ENCODE measurements around the gene CHMP2A. TPM values are rescaled to one million over a fixed set of nuclear protein-coding genes. Genes with fewer than 3 reads are reported as not detected.

CHMP2A gene
- total and polyA plus RNA-seq, 2 experiments from 2014 or later = 92.2 to 145 TPM

GRCh38 chr19:58518256-58519086 is 36.4 kb downstream of the CHMP2A start:
- Mint-ChIP-seq H3K36me3 (ENCODE audit: low read depth) (peaks cover 20% of the 10 kb centered on the region), H3K27me3 (ENCODE audit: insufficient read depth, low read depth, poor library complexity) (peaks cover 39% of the 10 kb centered on the region), H3K4me3 (peak overlapping the region; percentile 86), H3K27ac (peak overlapping the region; percentile 98), H3K4me1 (peaks cover 49% of the 10 kb centered on the region), H3K9me3 (no peaks in the 10 kb centered on the region; the same call in 2 of the 3 replicates)
- Histone ChIP-seq H3K4me2 (peak overlapping the region; percentile 85), H3F3A (replicated peaks; ENCODE audit: low read depth) (peaks cover 31% of the 10 kb centered on the region), H3K4me1 (ENCODE audit: insufficient read depth) (peaks cover 36% of the 10 kb centered on the region), H3K79me2 (replicated peaks; ENCODE audit: insufficient read depth) (peaks cover 11% of the 10 kb centered on the region; the same call in 1 of the 2 replicates), H4K20me1 (replicated peaks; ENCODE audit: insufficient read depth) (no peaks in the 10 kb centered on the region), H3K9me2 (ENCODE audit: insufficient read depth) (no peaks in the 10 kb centered on the region), H2AFZ (peak overlapping the region; percentile 88; the same call in 1 of the 2 replicates), H3K36me3 (ENCODE audit: insufficient read depth) (no peaks in the 10 kb centered on the region), H3K27me3 (ENCODE audit: insufficient read depth) (no peaks in the 10 kb centered on the region), H3K27ac (ENCODE audit: low read depth) (peak overlapping the region; percentile 97), H3K4me3 (peak overlapping the region; percentile 94)
- no peak for TF ChIP-seq EZH2 (IDR thresholded peaks at IDR 0.05; ENCODE audit: low read depth, unreplicated experiment)
- TF ChIP-seq, protein P1, sequence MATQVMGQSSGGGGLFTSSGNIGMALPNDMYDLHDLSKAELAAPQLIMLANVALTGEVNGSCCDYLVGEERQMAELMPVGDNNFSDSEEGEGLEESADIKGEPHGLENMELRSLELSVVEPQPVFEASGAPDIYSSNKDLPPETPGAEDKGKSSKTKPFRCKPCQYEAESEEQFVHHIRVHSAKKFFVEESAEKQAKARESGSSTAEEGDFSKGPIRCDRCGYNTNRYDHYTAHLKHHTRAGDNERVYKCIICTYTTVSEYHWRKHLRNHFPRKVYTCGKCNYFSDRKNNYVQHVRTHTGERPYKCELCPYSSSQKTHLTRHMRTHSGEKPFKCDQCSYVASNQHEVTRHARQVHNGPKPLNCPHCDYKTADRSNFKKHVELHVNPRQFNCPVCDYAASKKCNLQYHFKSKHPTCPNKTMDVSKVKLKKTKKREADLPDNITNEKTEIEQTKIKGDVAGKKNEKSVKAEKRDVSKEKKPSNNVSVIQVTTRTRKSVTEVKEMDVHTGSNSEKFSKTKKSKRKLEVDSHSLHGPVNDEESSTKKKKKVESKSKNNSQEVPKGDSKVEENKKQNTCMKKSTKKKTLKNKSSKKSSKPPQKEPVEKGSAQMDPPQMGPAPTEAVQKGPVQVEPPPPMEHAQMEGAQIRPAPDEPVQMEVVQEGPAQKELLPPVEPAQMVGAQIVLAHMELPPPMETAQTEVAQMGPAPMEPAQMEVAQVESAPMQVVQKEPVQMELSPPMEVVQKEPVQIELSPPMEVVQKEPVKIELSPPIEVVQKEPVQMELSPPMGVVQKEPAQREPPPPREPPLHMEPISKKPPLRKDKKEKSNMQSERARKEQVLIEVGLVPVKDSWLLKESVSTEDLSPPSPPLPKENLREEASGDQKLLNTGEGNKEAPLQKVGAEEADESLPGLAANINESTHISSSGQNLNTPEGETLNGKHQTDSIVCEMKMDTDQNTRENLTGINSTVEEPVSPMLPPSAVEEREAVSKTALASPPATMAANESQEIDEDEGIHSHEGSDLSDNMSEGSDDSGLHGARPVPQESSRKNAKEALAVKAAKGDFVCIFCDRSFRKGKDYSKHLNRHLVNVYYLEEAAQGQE (IDR thresholded peaks at IDR 0.05; ENCODE audit: unreplicated experiment) = no peak
- DNase-seq (ENCODE audit: low spot score) (no peak), ATAC-seq (no peak)

DNA sequence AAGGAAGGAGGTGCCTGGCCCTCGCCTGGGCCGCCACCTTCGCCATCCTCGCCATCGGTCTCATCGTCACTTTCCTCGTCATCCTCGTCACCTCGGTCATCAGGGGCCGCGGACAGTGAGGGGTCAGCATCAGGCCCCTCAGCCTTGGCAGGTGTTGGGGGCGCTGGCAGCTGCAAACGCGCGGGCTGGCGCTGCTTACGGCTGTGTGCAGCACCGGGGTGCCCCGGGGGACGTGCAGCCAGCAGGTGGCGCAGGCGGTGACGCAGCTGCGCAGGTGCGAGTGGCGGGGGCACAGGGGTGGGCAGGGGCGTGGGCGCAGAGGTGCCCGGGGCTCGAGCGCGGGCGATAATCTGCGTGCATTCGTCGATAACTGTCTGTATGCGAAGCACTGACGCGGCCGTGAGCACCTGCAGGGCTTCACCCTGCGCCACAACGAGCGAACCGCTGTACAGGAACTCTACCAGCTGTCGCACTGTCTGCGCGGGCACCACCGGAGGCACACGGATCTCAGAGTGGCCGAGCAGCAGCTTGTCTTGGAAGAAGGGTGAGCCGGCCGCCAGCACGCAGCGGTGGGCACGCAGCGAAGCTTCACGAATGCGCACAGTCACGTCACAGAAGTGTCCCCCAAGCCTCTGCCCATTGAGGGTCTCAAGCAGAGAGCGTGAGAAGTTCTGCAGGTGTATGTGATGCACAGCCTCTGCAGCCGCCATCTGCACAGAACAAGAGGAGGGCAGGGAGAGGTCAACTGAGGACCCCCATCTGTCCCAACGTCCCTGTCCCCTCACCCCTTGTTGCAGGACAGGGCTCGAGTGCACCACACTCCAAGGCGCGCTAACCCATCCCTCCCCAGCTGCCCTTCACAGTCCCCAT is 37.7 kb downstream of the CHMP2A start:
- H3K4me3 ChIP-seq = no peak overlapping the region

More for the DNA sequence above, 37.7 kb downstream of the CHMP2A start:
- Histone ChIP-seq H3K36me3 (ENCODE audit: insufficient read depth) (no peaks in the 10 kb centered on the region), H3K79me2 (replicated peaks; ENCODE audit: insufficient read depth) (peaks cover 11% of the 10 kb centered on the region; the same call in 1 of the 2 replicates), H3K4me2 (no peak overlapping the region), H3K27me3 (ENCODE audit: insufficient read depth) (no peaks in the 10 kb centered on the region), H3K9me2 (ENCODE audit: insufficient read depth) (no peaks in the 10 kb centered on the region), H2AFZ (no peak overlapping the region), H3F3A (replicated peaks; ENCODE audit: low read depth) (peaks cover 31% of the 10 kb centered on the region), H3K4me1 (ENCODE audit: insufficient read depth) (peaks cover 36% of the 10 kb centered on the region), H4K20me1 (replicated peaks; ENCODE audit: insufficient read depth) (no peaks in the 10 kb centered on the region), H3K27ac (ENCODE audit: low read depth) (no peak overlapping the region)
- H3K4me1 Mint-ChIP-seq = peaks cover 41% of the 10 kb centered on the region
- H3K36me3 Mint-ChIP-seq (ENCODE audit: low read depth) = peaks cover 20% of the 10 kb centered on the region
- 0 out of 3 replicates have a peak overlapping the region, but pooled peaks have one; percentile 21 for H3K4me3 Mint-ChIP-seq
- H3K9me3 Mint-ChIP-seq = no peaks in the 10 kb centered on the region; the same call in 2 of the 3 replicates
- H3K27ac Mint-ChIP-seq = no peak overlapping the region
- H3K27me3 Mint-ChIP-seq (ENCODE audit: insufficient read depth, low read depth, poor library complexity) = peaks cover 42% of the 10 kb centered on the region
- TF ChIP-seq CREB1 (CRISPR knock-in tag; IDR thresholded peaks at IDR 0.05; ENCODE audit: low read depth) (no peak), CTCF (conservative IDR thresholded peaks at IDR 0.05; ENCODE audit: low read depth in 2 of 2) (peak; percentile 41 to 71)
- no peak for ATAC-seq
- peak; percentile 33 for DNase-seq (ENCODE audit: low spot score)

All from GM23338 (cell line).